Astrocyte (in vitro differentiated cells and primary cell): Measurements from ENCODE around the gene CPB2. TPM values are rescaled to one million over a fixed set of nuclear protein-coding genes. Genes with fewer than 3 reads are reported as not detected.

ENCODE experiments used
- DNase-seq: peaks from one replicate; pipeline ENCODE4 v3.0.0-alpha.2; 2010; ENCODE audit warnings: low read depth
- FAIRE-seq: peaks from 2 replicates; lab custom pipeline; 2011; peaks lifted over from hg19 to GRCh38; lab: Jason Lieb, UNC
- H2AFZ ChIP-seq: 2 replicates; pipeline ENCODE4 v1.6.0; 2012; ENCODE audit warnings: low read depth, low read length, inconsistent platforms
- H3K27ac ChIP-seq: 2 replicates; pipeline ENCODE4 v1.5.1; 2011; ENCODE audit warnings: low read depth, low read length, inconsistent platforms
- H3K27me3 ChIP-seq: 2 replicates; pipeline ENCODE4 v1.6.0; 2011; ENCODE audit warnings: low read length, inconsistent platforms; ENCODE audit not compliant: insufficient read depth
- H3K36me3 ChIP-seq: 2 replicates; pipeline ENCODE4 v1.5.1; 2011; ENCODE audit warnings: low read length, inconsistent platforms; ENCODE audit not compliant: insufficient read depth
- H3K4me1 ChIP-seq: 2 replicates; pipeline ENCODE4 v1.5.1; 2011; ENCODE audit warnings: low read length, inconsistent platforms; ENCODE audit not compliant: insufficient read depth
- H3K4me2 ChIP-seq: 2 replicates; pipeline ENCODE4 v1.6.0; 2012; ENCODE audit warnings: low read length, inconsistent platforms
- H3K4me3 ChIP-seq: 2 replicates; pipeline ENCODE4 v1.5.1; 2011; ENCODE audit warnings: low read depth, mild to moderate bottlenecking, low read length, inconsistent platforms; ENCODE audit not compliant: insufficient read depth
- H3K79me2 ChIP-seq: 2 replicates; pipeline ENCODE4 v1.6.0; 2012; ENCODE audit warnings: mild to moderate bottlenecking, low read length, inconsistent platforms; ENCODE audit not compliant: insufficient read depth
- H3K9ac ChIP-seq: 2 replicates; pipeline ENCODE4 v1.6.0; 2012; ENCODE audit warnings: mild to moderate bottlenecking, low read length, inconsistent platforms
- H3K9me3 ChIP-seq: 2 replicates; pipeline ENCODE4 v1.5.1; 2012; ENCODE audit warnings: low read depth, mild to moderate bottlenecking, low read length, inconsistent platforms; ENCODE audit not compliant: insufficient read depth
- H4K20me1 ChIP-seq: 2 replicates; pipeline ENCODE4 v1.6.0; 2012; ENCODE audit warnings: low read length, inconsistent platforms; ENCODE audit not compliant: insufficient read depth
- H3K27ac Mint-ChIP-seq: one replicate; pipeline ENCODE4 v1.8.0; 2021; ENCODE audit warnings: mild to moderate bottlenecking, mixed read lengths; ENCODE audit not compliant: unreplicated experiment
- H3K27me3 Mint-ChIP-seq: one replicate; pipeline ENCODE4 v1.8.0; 2021; ENCODE audit warnings: low read depth, mixed read lengths; ENCODE audit not compliant: unreplicated experiment
- H3K36me3 Mint-ChIP-seq: one replicate; pipeline ENCODE4 v1.8.0; 2021; ENCODE audit warnings: low read depth, mixed read lengths; ENCODE audit not compliant: unreplicated experiment
- H3K4me1 Mint-ChIP-seq: one replicate; pipeline ENCODE4 v1.8.0; 2021; ENCODE audit warnings: low read depth, mixed read lengths; ENCODE audit not compliant: unreplicated experiment
- H3K4me3 Mint-ChIP-seq: one replicate; pipeline ENCODE4 v1.8.0; 2021; ENCODE audit warnings: mild to moderate bottlenecking, moderate library complexity, mixed read lengths; ENCODE audit not compliant: unreplicated experiment
- H3K9me3 Mint-ChIP-seq: one replicate; pipeline ENCODE4 v1.8.0; 2021; ENCODE audit warnings: mild to moderate bottlenecking, mixed read lengths; ENCODE audit not compliant: unreplicated experiment
- EZH2 ChIP-seq: IDR thresholded peaks from 2 replicates; pipeline ENCODE4 v1.6.1; 2012; ENCODE audit warnings: mild to moderate bottlenecking, low read length, inconsistent platforms; ENCODE audit not compliant: insufficient read depth
- total RNA-seq: library from RNA; stranded (reverse); gene quantifications from 2 replicates; pipeline ENCODE4 v1.2.1, GENCODE V29; 2021
- TF ChIP-seq, protein P1 (sequence below): IDR thresholded peaks from 2 replicates; pipeline ENCODE4 v1.5.1; 2011; ENCODE audit warnings: low read depth, mild to moderate bottlenecking, inconsistent platforms, low read length, moderate library complexity; ENCODE audit not compliant: insufficient read depth

The CPB2 gene
- total RNA-seq, 1 donor from 2014 or later: not detected

DNA sequence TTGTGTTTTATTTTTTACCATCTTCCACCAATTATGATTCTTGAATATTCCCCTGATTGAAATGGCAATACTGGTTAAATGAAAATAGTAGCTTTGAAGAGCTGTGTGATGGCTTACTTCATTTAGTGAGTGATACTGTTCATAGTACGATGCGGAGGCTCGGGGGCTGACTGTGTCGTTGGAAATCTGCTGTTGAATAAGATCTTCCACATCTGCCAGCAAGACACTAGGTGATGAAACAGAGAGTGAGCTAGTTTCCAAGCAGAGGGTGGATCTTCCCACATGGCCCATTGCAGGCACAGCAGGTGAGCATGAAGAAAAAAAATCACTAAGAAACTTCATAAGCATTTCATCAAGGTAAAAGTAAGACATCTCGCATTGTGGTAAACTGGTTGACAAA lies 22.5 kb downstream of the CPB2 start:
- no peak overlapping the region for H3K27ac ChIP-seq
- H3K4me1 ChIP-seq: no peaks in the 10 kb centered on the region
- no peak overlapping the region for H3K4me2 ChIP-seq
- peaks cover 2% of the 10 kb centered on the region for H3K27me3 ChIP-seq
- FAIRE-seq (no peak), DNase-seq (no peak)
- H3K9ac ChIP-seq: no peak overlapping the region
- H3K27me3 Mint-ChIP-seq: no peaks in the 10 kb centered on the region
- H3K36me3 ChIP-seq: no peaks in the 10 kb centered on the region
- no peaks in the 10 kb centered on the region for H3K9me3 ChIP-seq
- H4K20me1 ChIP-seq: no peaks in the 10 kb centered on the region
- no peaks in the 10 kb centered on the region for H3K36me3 Mint-ChIP-seq
- no peak overlapping the region for H3K4me3 Mint-ChIP-seq
- no peak for TF ChIP-seq EZH2
- TF ChIP-seq, protein P1, sequence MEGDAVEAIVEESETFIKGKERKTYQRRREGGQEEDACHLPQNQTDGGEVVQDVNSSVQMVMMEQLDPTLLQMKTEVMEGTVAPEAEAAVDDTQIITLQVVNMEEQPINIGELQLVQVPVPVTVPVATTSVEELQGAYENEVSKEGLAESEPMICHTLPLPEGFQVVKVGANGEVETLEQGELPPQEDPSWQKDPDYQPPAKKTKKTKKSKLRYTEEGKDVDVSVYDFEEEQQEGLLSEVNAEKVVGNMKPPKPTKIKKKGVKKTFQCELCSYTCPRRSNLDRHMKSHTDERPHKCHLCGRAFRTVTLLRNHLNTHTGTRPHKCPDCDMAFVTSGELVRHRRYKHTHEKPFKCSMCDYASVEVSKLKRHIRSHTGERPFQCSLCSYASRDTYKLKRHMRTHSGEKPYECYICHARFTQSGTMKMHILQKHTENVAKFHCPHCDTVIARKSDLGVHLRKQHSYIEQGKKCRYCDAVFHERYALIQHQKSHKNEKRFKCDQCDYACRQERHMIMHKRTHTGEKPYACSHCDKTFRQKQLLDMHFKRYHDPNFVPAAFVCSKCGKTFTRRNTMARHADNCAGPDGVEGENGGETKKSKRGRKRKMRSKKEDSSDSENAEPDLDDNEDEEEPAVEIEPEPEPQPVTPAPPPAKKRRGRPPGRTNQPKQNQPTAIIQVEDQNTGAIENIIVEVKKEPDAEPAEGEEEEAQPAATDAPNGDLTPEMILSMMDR: no peak
- no peaks in the 10 kb centered on the region for H3K9me3 Mint-ChIP-seq
- no peak overlapping the region for H3K27ac Mint-ChIP-seq
- H3K4me3 ChIP-seq: no peak overlapping the region
- H2AFZ ChIP-seq: no peak overlapping the region
- H3K79me2 ChIP-seq: no peaks in the 10 kb centered on the region
- no peaks in the 10 kb centered on the region for H3K4me1 Mint-ChIP-seq

DNA sequence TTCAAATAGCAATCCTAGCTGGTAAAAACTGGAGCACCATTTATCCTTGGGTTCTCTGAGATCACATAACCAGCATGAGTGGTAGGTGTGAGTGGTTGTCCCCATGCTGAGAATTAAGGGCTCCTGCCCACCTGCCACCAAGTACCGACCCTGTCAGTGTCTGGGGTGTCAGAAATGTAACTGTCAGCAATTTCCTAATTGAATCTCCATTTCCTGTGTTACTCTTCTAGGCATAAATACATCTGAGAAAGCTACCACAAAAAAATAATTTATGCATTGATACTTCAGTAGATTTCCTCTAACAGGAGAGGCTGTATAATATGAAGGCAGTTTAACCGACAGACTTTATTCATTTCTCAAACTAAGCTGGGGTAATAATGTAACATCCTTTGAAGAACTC lies 25.1 kb downstream of the CPB2 start:
- Mint-ChIP-seq H3K4me1 (no peaks in the 10 kb centered on the region), H3K27ac (no peak overlapping the region), H3K36me3 (no peaks in the 10 kb centered on the region), H3K9me3 (peaks cover under 1% of the 10 kb centered on the region), H3K27me3 (no peaks in the 10 kb centered on the region), H3K4me3 (no peak overlapping the region)
- no peak for TF ChIP-seq EZH2
- TF ChIP-seq, protein P1: no peak
- Histone ChIP-seq H3K27me3 (peaks cover 2% of the 10 kb centered on the region), H3K4me3 (no peak overlapping the region), H4K20me1 (no peaks in the 10 kb centered on the region), H3K4me1 (no peaks in the 10 kb centered on the region), H3K36me3 (no peaks in the 10 kb centered on the region), H3K9ac (no peak overlapping the region), H3K79me2 (no peaks in the 10 kb centered on the region), H3K9me3 (no peaks in the 10 kb centered on the region), H3K27ac (no peak overlapping the region), H2AFZ (no peak overlapping the region), H3K4me2 (no peak overlapping the region)
- FAIRE-seq (no peak), DNase-seq (no peak)

DNA sequence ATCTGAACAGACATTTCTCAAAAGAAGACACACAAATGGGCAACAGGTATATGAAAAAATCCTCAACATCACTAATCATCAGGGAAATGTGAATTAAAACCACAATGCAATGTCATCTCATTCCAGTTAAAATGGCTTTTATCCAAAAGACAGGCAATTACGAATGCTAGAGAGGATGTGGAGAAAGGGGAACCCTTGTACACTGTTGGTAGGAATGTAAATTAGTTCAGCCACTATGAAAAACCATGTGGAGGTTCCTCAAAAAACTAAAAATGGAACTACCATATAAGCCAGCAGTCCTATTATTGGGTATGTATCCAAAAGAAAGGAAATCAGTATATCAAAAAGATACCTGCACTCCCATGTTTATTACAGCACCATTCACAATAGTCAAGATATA lies 27.6 kb downstream of the CPB2 start:
- TF ChIP-seq EZH2: no peak
- TF ChIP-seq, protein P1: no peak

More for the DNA sequence above, 27.6 kb downstream of the CPB2 start:
- H3K27ac ChIP-seq: no peak overlapping the region
- Mint-ChIP-seq H3K9me3 (peaks cover 5% of the 10 kb centered on the region), H3K4me3 (no peak overlapping the region), H3K4me1 (no peaks in the 10 kb centered on the region), H3K27me3 (no peaks in the 10 kb centered on the region), H3K36me3 (no peaks in the 10 kb centered on the region), H3K27ac (no peak overlapping the region)
- H3K27me3 ChIP-seq: peaks cover 2% of the 10 kb centered on the region
- H3K4me3 ChIP-seq: no peak overlapping the region
- no peak overlapping the region for H2AFZ ChIP-seq
- no peaks in the 10 kb centered on the region for H3K9me3 ChIP-seq
- no peaks in the 10 kb centered on the region for H3K79me2 ChIP-seq
- DNase-seq: no peak
- H3K4me2 ChIP-seq: no peak overlapping the region
- FAIRE-seq: no peak
- no peaks in the 10 kb centered on the region for H3K36me3 ChIP-seq
- no peaks in the 10 kb centered on the region for H4K20me1 ChIP-seq
- H3K9ac ChIP-seq: no peak overlapping the region
- no peaks in the 10 kb centered on the region for H3K4me1 ChIP-seq
